AML-193 (cell line): Measurements from ENCODE around the gene ESPNL.

Experiments
- DNase-seq, 2 experiments: peaks; one replicate each; lab custom pipeline; 2025; lab: John Stamatoyannopoulos, UW

ESPNL gene

DNA sequence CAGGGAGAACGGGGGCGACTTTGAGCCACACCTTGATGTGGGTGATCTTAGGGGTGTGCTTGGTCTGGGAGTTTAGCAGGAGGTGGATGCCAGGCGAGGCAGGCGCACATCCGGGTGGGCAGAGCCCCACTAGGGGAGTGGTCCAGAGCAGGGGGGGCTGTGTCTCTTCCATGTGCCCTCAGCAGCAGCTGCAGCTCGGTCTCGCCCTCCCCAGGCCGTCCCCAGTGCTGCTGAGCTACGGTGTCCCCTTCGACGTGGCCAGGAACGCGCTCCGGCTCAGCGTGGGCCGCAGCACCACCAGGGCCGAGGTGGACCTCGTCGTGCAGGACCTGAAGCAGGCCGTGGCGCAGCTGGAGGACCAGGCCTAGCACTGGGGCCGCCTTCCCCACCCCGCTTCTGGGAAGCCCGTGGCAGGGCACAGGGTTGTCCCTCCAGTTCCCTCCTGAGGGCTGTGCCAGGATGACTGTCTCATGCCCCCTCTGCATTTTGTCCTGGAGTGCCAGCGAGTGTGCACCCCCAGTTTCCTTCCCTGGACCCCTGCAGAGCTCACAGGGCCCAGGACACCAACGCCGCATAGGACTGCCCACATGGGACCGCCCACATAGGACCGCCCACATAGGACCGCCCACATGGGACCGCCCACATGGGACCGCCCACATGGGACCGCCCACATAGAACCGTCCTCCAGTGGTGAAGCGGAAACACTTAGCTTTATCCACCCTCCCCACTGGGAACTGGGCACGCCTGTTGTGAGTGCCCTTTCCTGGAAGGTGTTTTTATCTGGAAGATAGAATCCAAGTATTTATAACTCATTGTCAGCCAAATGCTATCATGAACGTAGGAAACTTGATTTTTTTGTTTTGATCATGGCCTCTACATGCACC lies 1.9 kb upstream of the ESPNL start:
- no peak for DNase-seq

DNA sequence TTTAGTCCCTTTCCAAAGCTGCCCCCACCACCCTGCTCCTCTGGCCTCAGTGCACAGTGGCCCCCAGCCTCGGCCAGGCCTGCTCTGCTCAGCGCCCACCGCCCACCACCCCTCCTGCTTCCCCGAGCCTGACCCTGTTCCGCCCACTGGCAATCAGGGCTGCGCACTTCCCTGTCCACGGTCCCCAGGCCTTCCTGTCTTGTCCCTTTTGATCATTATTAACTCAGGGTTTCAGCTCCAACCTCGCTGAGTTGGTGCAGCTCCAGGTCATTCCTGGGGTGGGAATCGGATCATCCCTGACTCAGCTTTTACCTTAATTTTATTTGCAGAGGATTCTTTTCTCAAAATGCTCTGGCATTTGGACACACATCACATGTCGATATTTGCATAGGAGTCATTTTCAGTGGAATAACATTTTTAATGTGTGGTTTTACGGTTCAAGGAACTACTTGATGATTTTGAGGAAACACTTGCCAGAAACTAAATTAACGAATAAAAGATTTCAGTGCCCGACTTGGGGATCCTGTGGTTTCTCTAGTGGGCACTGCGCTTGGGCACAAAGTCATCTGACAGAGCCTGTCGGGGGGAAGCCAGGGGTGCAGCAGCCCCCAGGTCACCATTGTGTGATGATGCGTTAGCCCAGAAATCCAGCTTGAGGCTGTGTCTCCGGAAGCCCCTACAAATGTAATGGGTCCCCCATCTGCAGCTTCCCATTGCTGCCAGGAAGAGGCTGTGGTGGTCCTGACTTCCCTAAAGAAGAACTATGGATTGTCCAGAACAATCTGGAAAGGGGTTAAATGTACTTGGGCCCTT lies 1.0 kb upstream of the ESPNL start:
- DNase-seq = no peak

DNA sequence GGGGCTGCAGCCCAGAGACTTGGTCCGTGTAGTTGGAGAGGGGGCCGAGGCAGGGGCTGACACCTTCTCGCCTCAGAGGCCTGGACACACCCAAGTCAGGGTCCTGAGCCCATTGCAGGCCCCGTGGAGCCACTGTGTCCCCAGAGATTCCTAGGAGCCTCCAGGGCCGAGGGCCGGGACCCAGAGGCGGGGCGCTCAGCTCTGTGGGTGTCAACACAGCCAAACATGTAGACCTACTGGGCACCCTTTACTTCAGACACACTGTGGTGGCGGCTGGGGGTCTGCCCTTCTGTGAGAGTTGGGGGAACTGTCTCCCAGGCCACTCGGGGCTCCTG lies 459 bp upstream of the ESPNL start:
- no peak for DNase-seq

DNA sequence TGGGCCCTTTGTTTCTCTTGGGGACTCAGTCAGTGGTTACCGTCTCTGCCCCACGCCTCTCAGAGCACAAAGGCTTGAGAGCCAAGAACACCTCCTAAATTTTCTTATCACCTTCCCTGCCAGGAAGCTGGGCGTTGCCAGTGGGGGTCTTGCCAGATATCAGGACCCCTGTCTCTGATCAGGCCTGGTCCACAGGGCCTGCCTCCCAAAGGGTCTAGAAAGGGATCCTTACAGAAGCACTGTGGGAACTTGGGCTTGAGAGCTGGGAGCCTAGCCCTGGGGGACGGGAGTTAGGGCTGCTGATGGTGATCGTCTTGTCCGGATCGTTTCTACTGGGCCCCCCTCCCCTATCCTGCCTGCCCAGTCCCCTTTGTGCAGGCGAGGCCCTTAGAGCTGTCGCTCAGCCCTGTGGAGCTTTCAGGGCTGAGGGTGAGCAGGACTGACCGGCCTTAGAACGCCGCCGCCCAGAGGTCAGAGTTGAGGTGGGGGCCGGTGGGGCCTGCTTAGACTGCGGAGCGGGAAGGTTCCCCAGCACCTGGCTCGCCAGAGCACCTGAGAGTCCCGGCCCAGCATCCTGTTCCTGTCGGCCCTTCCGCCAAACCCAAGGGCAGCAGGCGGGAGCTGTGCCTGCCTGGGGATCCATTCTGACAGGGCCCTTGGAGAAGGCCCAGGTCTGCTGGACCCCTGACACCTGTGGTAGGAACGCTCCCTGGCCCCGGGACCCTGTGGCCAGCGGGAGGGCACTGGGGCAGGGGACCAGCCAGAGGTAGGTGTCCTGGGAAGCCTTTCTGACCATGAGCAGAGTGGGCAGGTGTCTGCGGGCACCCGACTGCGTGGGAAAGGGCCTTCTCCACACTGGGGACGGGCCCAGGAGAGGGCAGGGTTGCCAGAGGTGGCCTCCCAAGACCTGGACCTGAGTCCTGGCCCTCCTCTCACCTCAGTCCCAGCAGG lies 956 bp downstream of the ESPNL start:
- no peak for DNase-seq

DNA sequence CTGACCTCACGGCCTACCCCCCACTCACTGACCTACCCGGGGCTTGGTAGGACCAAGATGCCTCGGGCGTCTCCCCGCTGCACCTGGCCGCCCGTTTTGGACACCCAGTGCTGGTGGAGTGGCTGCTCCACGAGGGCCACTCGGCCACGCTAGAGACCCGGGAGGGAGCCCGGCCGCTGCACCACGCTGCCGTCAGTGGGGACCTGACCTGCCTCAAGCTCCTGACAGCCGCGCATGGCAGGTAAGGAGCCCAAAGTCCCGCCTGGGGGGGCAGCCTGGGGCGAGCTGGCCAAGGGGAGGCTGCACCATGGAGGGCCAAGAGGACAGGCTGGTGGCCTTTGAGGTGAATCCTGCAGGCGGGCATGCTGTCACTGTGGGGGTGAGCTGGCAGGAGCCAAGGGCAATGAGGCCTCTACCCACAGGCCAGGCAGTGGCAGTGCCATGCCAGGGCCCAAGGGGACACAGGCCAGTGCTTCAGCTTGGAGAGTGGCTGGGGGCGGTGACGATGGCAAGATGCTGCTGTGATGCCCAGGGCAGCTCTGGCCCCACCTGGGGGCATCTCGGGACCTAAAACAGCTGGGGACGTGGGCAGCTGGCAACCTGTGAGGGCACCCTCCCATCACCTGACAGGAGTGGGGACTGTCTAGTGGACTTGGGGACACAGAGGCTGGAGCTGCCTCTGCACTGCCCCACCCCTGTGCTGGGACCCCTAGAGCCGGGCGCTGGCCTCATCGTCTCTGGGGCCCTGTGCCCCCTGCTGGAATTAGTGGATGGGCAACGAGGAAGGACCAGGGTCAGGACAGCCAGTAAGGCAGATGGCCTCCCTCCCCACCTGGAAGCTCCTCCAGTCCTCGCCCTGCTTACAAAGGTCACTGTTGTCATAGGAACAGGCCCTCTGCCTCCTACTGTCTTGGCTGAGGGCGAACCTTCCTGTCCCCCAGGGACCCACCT lies 2.0 kb downstream of the ESPNL start:
- no peak for DNase-seq

DNA sequence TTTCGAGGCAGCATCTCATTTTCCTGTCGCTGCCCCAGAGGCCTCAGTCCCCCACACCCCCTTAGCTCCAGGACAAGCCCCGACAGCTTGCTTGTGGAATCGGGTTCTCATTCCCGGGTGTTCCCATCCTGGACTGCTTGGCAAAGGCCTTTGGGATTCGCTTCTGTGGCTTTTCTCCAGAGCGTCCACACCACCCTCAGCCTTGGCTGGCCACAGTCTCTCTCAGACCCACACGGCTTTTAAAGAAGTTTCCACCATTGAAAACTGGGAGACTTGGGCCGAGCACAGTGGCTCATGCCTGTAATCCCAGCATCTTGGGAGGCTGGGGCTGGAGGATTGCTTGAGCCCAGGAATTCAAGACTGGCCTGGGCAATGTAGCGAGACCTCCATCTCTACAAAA lies 2.7 kb downstream of the ESPNL start:
- DNase-seq = no peak

DNA sequence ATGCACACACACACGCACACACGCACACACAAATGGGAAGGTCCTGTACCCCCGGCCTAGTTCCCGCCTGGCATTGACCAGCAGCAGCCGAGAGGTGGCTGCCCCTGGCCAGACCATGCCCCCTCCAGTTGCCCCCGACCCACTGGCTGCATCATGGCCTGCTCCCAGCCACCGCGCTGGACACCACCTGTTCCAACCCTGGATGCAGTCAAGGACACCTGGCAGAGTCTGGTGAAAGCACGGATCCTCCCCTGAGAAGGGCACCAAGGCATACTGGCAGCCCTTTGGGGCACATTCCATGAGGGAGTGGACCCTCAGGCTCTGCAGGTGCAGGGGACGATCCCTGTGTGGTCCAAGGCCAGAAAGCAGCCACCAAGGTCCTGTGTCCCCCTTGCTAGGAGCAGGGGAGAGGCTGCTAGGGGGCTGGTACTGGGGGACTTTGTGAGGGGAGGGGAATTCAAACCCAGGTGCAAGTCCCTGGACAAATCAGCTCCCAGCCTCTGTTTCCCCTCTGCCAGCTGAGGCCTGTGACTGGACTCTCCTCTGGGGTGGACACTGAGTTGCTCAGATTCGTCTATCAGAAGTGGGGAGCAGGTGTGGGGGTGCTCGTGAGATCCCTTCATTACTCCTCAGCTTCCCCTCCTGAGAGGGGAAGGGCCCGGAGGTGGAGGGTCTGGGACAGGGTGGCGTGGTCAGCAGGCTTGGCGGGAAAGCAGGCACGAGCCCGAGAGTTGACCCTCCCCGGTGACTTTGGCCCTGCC lies 3.5 kb downstream of the ESPNL start:
- no peak for DNase-seq

DNA sequence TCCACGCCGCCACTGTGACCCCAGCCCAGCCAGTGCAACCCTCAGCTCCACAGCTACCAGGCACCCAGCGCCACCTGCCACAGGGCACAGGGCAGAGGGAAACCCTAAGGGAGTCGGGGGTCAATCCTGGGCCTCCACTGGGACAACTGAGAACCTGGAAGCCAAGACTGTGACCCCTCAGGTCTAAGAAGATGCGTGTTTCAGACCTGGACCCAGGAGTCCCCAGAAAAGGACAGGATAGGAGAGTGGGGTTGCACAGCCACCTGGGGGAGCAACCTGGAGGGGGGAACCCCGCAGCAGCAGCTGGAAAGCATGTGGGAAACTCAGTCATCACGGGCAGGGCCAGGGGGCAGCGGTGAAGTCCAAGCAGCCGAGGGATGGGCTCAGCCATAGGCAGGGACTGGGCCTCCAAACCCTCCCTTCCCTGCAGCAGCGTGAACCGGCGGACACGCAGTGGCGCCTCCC lies 4.1 kb downstream of the ESPNL start:
- no peak for DNase-seq

DNA sequence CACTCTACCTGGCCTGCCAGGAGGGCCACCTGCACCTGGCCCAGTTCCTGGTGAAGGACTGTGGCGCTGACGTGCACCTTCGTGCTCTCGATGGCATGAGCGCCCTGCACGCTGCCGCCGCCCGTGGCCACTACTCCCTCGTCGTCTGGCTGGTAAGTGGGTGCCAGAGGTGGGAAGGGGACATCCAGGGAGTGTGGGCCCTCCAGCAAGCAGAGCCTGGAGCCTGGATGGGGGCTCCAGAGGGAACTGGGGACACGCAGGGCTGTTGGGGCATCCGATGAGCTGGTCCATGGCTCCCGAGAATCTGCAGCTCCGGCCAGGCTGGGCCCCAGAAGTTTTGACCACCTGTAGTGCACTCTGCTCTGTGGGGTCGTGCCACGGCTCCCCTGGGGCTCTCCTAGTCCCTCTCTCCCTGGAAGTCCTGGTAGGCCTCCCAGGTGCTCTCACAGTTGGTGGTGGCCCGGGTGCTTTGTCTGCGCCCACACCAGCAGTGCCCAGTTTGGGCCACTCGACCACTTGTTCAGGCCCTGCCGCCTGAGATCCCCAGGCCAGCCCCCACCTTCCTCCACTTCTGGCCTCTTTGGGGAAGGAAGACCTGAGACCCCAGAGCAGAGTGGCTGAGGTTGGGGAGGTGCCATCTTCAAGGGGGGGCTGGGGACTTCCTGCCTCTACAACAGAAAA lies 4.7 kb downstream of the ESPNL start:
- no peak for DNase-seq

DNA sequence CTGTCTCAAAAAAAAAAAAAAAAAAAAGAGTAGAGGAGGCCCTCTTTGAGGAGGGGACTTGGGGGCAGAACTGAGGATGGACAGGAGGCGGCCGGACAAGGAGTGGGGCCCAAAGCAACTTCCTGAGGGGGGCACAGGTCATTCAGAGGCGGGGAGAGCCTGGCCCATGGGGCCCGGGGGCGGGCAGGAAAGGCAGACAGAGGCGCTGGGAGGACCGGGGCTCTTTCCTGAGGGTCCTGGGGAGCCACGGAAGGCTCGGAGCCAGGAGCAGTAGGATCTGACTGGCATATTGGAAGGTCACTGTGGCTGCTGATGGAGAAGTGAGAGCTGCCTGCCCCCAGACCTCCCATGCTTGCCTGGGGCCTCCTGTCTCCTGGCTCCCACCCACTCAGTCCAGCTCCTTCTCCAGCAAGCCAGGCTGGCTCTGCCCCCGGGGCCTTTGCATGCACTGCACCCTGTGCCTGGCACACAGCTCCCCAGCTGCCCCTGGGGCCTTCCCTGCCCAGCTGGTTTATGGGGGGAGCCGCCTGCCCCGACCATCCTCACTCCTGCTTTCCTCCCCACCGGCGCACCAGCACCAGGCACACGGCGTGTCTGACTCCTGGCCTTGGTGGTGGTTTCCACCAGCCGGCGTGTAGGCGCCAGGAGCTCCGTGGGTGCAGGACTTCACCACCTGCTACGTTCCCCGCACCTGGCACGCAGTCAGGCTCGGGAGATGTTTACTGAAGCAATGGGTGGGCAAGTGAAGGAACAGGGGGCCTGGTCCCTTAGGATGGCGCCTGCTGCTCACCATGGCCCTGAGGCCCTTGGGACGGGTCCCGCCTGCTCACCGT lies 5.6 kb downstream of the ESPNL start:
- no peak for DNase-seq

DNA sequence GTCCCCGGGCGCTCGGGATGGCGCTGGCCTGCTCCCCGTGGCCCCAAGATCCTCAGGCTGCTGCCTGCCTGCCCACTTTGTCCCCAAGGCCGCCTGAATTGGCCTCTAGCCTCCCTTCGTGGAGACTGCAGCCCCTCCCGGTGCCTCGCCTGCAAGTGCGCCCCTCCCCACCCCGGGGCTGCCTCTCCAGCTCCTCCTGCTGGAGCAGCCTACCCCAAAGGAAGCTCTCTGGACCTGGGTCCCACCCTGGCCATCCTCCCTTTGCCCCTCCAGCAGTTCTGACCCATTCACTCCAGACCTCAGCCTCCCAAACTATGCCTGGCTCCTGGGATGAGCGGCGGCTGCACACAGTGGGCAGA lies 6.2 kb downstream of the ESPNL start:
- no peak for DNase-seq

DNA sequence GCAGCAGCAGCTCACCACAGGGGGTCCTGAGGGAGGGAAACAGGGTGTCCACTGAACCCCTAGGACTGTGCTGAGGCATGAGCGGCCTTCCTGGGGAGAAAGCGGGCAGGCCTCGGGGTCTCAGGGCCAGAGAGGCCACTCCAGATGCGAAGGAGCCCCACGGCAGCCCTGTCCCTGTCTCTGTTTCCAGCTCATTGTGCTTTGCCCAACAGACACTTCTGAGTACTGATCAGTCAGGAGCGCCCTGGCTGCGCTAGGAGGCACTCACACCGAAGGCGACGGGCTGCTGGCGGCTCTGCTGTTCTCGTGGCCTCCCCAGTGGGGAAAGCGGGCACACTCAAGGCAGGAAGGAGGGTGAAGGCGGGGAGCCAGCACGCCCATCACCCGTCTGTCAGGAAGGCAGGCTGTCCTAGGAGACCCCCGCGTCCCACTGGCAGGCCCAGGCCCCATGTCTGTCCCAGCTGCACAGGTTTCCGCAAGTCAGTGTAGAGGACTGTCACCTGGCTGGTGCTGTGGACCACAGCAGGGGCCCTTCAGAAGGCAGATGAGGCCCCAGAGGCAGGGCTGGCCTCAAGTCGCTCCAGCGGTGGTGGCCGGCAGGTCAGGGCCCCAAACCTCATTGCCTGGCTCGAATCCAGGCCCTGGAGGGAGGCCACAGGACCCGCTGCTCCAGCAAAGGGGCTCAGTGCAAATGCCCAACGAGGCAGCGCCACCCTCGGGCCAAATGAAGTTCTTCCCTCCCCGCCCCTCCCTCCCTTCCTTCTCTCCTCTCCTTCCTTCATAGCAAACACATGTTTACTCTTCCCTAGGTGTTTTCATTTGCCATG lies 6.8 kb downstream of the ESPNL start:
- no peak for DNase-seq

DNA sequence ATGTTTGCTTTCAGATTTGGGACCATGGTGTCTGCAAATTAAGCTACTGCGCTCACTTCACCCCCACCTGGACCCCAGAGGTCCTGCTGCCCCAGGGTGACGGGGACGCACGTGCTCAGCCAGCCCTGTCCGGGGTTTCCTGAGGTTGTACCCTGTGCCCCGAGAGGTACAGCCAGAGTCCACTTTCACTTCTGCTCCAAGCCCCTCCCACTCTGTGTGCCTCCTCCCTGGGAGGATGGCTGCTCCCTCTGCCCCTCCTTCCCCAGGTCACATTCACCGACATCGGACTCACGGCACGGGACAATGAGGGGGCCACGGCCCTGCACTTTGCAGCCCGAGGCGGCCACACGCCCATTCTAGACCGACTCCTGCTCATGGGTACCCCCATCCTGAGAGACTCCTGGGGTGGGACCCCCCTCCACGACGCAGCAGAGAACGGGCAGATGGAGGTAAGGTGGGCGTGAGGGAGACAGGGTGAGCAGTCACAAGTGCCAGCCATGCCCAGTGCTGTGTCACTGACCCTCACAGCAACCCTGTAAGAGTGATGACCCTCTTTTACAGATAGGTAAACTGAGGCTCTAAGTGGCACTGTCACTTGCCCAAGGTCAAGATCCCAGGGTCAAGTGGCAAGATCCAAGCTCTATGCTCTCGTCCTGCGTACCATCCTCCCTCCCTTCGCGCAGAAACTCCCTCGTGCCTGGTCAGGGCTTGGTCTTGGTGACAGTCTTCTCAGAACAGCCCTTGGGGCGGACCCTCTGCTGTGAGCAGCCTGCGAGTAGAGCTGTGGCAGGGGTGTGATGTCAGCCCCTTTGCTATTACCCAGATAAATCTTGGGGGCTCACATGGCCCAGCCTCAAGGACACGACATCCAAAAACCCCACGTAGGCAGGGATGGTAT lies 7.6 kb downstream of the ESPNL start:
- DNase-seq = no peak

DNA sequence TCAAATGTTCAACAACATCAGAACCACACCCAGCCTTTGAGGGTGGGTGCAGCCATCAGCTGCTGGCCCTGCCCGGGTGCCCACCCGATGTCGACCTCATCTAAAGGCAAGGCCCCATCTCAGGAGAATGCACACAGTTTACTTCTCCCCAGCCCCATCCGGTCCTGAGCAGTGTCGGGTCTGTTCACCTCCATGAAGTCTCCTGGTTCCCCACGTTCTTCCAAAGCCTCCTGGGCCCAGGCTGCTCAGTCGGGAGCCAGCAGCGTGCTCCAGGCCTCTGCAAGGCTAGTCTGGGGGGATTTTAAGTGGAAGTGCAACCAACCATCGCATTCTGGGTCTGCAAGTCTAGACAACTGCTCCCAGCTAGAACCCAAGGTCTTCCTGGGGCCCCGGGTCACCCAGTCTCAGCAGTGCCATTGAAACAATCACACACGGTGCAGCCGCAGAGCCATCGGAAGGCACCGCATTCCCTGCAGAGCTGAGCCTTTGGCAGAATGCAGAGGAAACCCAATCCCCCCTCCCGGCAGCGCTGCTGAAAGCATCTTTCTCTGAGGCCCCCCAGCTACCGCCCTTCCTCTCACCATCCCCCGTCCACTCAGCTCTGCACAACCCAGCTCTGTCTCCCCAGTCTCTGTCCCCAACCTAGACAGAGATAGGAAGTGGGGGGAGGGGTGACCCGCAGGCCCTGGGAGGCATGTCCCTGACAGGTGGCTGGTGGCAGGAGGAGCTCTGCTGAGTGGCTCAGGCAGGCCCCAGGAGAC lies 8.5 kb downstream of the ESPNL start:
- DNase-seq = no peak

DNA sequence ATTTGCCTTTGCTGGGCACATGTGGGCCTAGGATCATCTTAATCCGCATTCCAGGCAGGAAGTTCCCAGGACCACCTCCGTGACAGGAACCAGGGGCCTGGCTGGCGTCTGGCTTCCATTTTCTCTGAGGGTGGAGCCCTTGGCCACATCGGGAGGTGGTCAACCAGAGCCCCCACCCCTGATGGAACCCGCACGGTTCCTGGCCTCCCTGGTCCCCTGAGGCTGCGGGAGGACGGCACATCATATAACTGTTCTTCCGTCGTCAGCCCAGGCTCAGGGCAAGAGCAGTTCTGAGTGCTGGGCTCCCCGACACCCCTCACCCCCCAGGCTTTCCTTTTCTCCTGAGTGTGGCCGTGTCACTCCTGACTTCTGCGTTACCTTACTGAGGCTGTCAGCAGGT lies 13.5 kb downstream of the ESPNL start:
- no peak for DNase-seq

DNA sequence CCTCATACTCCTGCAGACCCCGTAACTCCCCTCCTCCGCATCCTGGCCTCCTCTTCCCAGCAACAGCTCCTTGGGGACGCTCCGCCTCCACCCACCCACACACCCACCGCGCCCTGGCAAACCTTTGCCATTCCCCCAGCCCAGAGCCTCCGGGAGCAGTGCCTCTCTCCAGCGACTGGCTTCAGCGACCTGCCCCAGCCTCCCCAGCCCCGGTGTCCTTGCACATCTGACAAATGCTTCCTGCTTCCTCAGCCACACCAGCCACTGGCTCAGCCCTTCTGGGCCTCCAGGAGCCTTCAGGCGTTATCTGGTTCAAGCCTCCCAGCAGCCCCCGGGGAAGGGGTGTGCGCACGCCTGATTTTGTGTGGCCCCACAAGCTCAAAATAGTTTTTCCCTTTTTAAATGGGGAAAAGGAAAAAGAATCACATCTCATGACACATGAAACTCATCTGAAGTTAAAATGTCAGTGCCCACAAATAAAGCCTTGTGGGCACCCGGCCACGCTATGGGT lies 14.2 kb downstream of the ESPNL start:
- no peak for DNase-seq
